Measurements from ENCODE around the gene L3MBTL4.
"Not testable (repeated sequence)": the region's sequence is repeated elsewhere in the genome, so short reads cannot be mapped to it uniquely, and the experiment has no call there.

Gene L3MBTL4

DNA sequence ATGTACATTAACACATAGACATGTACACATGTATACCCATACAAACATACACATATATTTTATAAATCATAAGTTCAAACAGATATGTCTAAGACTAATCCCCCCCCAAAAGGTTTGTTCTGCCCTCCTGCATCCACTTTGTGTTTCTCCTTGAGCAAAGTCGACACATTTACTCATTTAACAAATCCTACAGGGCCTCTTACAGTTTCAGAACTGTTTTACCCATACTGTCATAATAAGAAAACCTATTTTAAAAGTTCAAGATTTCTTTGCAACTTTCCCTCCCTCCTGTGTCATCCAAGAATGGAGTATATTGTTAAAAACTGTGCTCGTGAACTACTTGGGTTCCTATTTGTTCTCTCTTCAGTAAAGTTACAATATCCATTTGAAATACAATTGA is 166.7 kb downstream of the L3MBTL4 start:
- no peak for DNase-seq

DNA sequence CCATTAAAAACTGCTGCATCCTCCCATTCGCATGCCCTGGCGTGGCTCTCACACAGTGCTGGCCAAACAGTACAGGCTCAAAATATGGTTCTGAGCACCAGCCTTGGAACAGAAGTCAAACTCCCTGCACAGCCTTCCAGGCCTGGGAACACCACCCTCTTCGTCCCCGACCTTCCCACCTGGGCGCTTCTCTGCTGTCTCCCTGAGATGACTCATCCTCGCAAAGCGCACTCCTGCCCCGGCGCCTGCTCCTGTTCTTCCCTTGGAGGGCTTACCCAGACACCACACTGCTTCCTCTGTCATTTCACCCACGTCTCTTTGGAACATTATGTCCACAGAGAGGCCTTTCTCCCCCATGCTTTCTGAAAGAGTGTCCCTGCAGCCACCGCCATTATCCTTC is 172.7 kb downstream of the L3MBTL4 start:
- no peak for DNase-seq

DNA sequence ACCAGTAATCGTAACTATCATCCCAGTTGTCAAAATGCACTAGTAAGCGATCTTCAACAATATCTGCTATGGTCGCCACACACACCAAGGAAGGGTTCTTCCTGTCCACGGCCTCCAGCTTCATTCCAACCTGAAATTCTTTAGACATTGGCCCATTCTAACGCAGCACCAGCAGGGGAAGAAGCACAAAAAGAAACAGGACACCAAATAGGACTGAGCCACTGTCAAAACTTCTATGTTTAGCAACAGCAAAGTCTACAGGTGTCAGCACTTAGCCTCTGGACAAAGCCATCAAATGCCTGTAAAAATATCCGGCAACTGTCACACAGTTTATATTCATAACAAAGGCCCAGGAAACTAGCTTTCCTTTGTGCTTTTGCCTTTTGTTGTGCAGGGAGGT is 175.0 kb downstream of the L3MBTL4 start:
- DNase-seq = no peak

DNA sequence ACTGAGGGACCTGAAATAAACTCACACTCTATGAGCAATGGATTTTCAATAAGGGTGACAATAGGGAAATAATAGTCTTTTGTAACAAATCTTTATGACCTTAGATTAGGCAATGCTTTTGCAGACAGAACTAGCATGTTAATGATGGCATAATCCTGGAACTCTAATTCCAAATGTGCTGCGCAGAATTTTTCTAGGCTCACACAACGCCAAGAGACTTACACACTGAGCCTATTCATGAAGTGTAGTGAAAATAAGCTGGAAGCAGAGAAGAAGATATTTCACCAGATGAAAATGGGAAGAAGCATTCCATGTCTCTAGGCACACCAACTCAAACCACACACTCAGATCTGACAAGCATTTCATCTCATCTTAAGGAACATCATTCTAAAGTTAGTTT is 178.5 kb downstream of the L3MBTL4 start:
- no peak for DNase-seq

DNA sequence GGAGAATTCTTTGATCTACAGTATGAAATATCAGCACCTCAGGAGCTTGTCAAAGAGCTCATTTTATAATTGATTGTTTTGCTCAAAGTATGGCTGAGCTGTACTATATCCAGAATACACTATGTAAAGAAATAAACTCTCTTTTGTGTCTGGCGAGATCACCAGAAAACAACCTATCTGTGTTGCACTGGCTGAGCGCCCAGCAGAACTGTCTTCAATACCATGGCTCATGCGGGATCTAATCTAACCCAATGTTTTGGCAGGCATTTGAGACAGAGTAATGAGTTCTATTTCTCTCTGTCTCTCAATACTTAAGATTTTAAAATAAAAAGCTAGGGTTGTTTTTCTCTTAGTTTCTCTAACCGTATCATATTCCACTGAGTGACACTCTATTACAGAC is 192.4 kb downstream of the L3MBTL4 start:
- DNase-seq = no peak

DNA sequence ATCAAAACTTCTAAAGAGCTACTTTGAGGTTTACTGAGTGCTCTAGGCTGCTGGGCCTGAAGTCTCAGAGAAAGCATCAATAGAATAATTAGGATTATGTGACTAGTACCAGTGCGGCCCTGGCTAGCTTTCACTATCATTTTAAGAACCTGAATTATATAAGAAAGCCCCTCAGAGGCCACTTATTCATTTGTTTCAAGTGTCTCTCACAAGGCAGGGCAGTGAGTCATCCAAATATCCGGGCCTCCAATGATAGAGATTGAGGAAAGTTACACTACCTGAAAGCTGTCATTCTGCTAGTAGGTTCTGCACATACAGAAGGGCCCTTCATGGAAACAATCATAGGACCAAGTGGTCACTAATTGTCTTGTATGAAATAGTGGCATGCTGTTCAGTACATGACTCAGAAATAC is 193.1 kb downstream of the L3MBTL4 start:
- no peak for DNase-seq

DNA sequence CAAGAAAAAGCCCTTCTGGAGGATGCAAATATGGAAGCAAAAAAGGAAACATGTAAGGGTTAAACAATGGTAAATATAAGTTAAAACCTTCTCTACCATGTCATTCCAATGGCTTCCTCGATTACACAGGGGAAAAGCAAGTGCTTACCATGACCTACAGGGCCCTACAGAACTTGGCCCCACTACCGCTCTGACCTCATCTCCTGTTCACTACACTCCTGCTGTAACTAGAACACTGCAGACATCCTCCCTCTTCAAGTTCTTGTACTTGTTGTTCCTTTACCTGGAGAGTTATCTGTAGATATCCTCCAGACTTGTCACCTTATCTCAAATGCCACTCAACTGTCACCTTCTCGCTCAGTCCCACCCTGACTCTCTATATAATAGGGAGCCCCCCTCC is 194.6 kb downstream of the L3MBTL4 start:
- no peak for DNase-seq

DNA sequence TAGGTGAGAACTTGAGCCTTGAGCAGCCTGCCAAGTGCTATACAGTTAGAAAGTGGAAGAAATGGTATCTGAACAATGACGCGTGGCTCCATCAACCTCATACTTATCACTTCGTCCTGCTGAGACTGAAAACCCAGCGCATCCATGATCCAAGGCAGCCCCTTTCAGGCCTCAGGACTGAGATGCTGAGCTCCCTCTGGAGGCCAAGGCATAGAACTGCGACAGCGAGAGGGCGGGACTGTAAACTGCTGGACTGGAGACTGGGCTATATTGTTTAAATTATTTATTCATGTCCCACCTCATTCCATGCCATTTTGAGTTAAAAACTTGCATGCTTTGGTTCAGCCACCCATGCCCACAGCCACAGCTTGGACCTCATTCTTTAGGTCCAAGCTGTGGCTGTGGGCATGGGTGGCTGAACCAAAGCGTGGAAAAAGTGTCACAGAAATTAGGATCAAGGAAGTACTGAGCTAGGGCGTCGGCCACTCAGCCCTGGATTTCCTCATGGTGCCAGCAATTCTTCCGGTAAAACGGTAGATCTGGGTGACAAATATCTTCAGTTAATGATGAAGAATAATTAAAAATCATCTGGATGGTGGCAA is 195.5 kb downstream of the L3MBTL4 start:
- no peak for DNase-seq

DNA sequence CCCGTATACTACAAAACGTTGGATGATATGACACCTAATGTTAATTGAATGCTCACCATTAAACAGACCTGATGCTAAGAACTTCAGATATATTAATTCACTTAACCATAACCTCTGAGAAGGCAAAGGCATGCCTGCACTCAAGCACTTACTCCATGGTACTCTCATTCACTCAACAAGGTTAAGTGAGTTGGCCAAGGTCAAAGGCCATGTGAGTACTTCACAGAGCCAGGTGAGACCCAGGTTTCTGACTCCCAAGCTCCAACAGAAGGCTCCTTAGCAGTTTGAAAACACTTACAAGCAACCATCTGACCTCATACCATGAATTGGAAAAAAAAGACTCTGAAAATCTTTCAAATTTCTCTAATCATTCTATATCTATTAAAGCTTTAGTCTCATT is 198.8 kb downstream of the L3MBTL4 start:
- DNase-seq = no peak

DNA sequence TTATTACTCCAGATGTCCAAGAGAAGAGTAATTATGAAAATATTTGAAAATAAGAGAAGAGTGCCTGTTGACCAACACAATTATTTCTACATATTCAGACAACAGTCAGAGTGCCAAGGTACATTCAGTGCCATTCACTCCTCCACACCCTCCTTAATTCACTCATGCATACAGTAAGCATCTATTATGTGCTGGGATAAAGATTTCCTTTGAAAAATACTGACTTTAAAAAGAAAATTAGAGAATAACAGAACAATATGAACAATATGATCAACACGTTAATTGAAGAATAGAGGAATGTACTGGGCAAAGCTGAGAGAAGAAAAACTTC is 203.6 kb downstream of the L3MBTL4 start:
- no peak for DNase-seq

DNA sequence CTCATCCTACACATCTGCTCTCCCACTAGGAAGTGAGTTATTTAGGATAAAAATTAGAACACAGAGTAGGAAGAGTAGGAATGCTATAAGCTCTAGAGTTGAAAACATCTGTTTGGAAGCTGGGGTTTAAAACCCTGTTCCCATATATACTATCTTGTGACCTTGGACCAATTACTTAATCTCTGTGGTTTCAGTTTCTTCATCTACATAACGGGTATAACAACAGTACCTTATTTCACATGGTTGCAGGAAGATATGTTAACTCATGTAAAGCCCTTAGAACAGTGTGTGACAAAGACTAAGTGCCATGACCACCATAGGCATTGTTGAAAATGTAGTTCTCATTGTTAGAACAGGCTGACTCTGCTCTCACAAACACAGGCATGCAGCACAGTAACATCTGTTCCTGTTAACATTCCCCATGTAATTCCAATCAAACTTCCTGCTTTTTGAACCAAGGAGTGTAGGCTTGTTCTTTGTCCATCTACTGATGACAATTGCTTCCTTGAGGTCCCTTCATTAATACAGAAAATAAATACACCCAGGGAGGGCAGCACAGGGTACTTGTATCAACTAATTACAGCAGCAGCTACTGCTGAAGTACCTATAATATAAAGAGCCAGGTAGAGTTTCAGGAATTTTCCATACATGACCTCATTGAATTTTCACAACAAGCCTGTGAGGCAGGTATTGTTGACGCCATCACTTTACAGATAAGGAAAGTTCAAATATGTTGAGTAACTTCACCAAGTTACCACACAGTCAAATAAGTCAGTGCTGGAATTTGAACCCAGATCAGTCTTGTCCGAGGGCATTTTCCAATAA is 204.2 kb downstream of the L3MBTL4 start:
- DNase-seq = no peak

DNA sequence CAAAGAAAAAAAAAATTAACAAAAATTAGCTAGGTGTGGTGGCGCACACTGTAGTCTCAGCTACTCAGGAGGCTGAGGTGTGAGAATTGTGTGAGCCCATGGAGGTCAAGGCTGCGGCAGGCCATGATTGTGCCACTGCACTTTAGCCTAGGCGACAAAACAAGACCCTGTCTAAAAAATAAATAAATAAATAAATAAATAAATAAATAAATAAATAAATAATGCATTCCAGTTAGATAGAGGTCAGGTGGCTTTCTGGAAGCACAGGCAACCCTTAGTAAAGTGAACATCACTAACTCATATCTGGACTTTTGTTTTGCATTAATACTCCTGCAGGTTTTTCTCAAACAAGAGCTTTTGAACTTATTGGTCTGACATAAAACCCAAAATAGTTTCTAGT is 206.8 kb downstream of the L3MBTL4 start:
- DNase-seq = no peak

DNA sequence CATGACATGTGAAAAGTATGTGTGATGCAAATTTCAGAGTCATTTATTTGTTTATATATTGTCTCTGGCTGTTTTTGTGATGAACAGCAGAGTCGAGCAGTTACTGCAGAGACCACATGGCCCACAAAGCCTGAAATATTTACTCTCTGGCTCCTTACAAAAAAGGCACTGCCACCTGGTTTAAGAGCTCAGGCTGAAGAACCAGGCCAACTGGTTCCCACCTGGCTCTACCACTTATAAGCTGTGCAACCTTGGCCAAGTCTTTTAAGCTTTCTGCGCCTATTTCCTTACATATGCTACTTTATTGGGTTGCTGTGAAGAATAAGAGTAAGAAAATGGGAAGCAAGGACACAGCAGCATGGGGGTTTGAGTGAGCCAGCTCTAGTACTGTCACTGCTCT is 207.6 kb downstream of the L3MBTL4 start:
- DNase-seq = no peak

DNA sequence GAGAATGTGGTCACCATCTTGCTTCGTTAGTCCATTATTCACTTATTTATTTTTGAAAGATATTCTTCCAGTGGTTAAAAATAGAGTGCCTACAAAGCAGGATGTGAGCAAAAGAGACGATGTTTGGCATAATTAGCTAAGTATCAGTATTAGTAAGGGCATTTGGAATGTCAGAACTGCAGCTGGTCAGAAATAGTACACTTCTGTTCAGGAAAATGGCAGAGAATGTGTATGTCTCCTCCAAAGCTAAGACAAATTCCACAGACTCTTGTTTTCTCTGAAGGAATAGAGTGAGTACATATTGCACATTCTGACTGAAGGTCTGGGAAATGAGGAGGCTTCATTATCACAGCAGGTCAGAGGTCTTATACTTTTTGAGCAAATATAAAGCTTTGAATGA is 209.0 kb downstream of the L3MBTL4 start:
- DNase-seq = no peak

DNA sequence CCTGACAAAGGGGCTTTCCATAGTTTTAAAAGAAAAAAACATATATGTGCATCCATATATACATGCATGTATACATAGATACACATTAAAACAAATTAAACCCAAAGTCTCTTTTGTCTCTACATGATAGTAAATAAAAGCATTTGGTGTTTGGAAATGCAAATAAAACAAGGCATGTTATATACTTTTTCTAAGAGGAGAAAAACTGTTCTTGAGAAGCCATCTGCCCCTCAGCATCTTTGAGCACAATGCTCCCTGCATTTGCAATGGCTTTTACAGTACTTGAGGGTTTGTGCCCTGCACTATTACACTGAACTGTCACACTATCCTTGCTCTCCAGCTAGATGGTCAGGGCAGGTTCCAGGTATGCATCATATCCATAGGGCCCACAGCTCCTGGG is 210.2 kb downstream of the L3MBTL4 start:
- no peak for DNase-seq

DNA sequence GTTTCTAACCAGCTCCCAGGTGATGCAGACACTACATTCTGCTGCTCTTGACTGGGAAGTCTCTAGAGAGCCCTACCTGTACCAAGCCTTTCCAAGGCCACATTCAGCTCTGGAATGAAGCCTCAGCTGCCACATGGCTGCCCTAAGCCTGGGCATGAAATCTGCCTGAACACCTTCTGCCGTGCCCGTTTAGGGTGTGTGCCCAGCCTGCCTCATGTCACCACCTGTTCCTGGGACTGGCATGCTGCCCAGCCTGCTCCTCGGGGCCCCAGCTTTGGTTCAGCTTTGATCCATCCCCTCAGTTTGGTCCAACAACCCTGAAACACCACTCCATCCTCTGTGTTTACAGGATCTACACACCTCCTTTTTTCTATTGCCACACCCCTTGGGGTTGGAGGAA is 210.9 kb downstream of the L3MBTL4 start:
- no peak for DNase-seq

DNA sequence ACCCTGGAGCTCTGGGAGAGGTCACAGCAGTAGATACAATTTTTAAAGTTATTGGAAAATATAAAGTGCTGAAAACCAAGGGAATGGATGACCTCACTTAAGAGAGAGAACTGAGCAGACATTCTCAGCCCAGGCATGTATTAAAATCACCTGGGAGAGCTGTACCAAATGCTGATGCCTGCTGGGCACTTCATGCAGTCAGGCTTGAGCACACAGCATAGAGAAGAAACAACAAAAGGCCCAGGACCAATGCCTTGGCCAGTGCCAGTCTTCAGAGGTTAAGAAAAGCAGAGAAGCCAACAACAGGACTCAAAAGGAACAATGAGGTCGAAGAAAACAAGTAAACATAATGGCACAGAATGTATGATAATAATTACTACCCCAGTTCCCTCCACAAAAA is 211.8 kb downstream of the L3MBTL4 start:
- no peak for DNase-seq

DNA sequence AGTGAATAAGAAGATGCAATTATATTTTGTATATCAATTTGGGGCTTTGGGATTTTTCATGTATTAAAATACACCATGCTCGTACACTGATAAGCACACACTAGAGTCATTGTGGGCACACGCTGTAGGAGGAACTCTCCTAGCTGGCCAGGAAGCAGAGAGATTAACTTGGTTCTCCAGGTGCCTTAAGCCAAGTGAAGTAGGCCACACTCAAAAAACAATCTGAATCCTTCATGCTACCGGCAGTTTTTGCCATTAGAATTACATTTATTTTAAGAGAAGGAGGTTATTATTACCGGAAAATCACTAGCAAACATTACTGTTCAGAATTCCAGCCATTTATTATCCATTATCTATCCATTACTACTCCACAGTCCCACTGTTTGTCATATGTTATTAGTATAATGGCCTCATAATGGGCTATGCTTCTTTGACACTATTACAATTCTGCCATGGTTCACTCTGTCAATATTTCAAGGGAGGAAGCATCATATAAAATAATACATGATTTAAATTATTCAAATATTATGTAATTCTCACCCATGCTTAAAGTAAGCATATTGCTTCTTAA is 214.4 kb downstream of the L3MBTL4 start:
- DNase-seq = no peak

DNA sequence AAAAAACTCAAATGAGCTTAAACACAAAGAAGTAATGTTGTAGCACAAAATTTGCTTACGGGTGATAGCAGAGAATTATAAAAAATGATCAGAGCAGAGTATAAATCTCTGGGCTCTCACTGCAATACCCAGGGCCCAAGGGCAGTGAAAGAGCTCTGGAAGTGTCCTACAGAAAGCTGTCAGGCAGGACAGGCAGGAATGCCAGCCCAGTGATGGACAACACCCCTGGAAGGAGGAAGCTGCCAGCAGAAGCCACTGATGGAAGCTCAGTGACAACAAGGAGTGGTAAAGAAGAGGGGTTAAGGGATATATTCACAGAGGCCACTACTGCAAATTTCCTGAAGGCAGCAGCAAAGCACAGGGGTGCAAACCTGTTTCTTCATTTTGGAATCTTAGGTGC is 214.9 kb downstream of the L3MBTL4 start:
- DNase-seq = no peak

DNA sequence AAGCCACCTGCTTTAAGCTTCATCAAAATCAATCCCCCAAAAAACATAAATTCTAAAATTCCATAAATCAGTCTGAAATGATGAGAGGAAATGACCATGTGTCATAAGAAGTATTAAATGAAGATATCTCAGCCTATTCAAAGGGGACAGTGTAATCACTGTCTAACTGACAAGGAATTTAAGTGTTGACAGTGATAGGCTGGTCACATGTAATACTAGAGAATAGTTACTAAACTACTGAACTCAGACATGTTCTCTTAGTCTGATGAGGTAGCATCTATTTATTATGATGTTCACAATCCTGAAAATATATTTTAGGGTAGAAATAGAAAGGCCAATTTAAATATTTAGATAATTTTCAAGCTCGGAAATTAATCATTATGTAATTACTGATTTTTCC is 216.1 kb downstream of the L3MBTL4 start:
- DNase-seq = no peak

DNA sequence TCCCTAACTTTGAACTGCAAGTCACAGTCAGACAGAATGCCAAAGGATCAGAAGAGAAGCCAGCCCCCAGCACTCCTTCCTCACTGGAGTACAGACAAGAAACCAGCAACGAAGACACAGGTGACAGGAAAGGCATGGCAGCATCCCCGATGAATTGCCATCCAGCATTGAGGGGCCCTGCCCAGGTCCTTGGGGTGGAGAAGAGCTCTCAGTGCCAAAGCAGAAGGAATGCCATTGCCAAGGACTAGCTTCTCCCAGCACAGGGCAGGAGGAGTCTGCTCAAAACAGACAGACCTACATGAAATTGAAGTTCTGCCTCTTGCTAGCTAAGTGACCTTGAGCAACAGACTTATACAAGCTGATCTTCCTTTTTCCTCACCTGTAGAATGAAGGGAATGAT is 220.1 kb downstream of the L3MBTL4 start:
- DNase-seq = no peak

DNA sequence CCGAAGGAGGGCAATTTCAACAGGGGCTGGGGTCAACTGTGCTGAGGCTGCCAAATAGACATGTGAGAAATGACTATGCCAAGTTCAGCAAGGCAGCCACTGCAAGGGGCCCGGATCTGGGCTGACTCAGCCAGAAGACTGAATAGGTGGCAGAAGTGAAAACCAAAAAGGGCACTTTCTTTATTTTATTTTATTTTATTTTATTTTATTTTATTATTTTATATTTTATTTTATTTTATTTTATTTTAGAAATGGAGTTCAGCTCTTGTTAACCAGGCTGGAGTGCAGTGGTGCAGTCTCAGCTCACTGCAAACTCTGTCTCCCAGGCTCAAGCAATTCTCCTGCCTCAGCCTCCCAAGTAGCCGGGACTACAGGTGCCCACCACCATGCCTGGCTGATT is 228.9 kb downstream of the L3MBTL4 start:
- not testable (repeated sequence) for DNase-seq

DNA sequence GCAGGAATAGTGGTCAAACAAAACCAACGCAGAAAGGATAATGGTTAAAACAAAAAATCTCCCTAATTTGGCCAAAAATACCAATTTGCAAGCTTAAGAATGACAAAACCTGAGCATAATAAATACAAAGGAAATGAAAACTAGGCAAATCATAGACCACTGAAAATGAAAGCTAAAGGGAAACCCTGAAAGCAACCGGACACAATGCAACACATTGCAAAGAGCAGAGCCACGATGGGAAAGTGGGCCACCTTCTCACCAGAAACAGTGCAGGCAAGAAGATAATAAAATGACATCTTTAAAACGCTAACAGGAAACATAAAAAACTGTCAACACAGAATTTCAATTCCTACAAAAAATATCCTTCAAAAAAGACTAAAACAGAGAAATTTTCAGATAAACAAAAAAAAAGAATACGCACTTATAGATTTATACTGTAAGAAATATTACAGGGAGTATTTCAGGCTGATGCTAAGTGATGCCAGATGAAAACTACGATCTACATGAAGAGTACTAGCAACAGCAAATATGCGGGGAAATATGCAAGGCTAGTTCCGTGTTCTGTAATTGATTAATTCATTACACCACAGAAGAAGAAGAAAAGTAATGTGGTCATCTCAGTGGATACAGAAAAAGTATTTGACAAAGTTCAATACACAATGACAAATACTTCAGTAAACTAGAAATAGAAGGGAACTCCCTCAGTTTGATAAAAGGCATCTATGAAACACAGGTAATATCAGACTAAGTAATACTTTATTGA is 239.5 kb downstream of the L3MBTL4 start:
- DNase-seq = no peak

DNA sequence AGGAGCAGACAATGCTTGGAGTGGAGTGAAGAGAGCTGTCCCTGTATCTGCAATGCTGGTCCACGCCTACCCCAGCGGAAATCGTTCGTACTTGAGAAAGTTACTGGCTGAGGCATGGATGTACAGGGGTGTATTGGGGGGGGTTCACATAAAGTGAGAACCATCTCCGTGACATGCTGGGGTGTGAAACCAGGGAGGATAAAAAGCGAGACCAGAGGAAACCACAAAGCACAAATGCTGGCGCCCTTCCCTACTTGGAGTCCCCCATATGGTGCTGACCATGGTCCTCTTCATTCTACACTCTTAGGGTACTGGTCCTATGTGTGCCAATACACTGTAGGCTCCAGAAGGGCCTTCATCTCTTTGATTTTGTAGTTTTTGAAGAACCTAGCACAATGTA is 244.1 kb downstream of the L3MBTL4 start:
- no peak for DNase-seq
